ENCODE measurements around the gene OCIAD2. TPM values are rescaled to one million over a fixed set of nuclear protein-coding genes. Genes with fewer than 3 reads are reported as not detected.

OCIAD2 gene
- total RNA-seq, 2 donors from 2014 or later: 65.7 to 73.9 TPM

DNA sequence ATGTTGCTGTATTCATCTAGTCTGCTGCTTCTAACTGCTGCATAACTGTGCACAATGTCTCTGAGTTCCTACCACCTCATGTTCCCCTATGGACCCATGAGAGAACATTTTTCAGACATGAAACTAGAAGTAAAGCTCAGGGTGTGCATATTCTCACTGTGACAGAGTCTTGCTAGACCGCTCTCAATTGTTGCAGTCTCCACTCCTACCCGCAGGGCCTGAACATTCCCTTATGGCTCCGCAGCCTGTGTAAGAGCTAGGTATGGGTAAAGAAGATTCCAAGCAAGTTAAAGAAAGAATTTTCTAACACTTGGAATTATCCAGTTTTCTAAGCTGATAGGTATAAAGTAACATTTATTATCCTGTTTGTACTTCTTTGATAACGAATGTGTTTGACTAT is 5.4 kb downstream of the OCIAD2 start:
- Histone ChIP-seq H3K4me1 (ENCODE audit: control insufficient read depth, insufficient read depth, low read length) (no peaks in the 10 kb centered on the region), H3K27ac (ENCODE audit: low read depth, low read length) (no peak overlapping the region), H3K9me3 (ENCODE audit: control insufficient read depth, low read length) (no peaks in the 10 kb centered on the region), H3K36me3 (ENCODE audit: control insufficient read depth, insufficient read depth, low read length) (peaks cover 23% of the 10 kb centered on the region), H3K4me3 (ENCODE audit: low read length) (no peak overlapping the region), H3K27me3 (ENCODE audit: control insufficient read depth, insufficient read depth, low read length, poor library complexity, severe bottlenecking) (peaks cover 5% of the 10 kb centered on the region), H3K9ac (ENCODE audit: extremely low read depth, low read length, poor library complexity, severe bottlenecking) (no peak overlapping the region)
- H3K4me3 Mint-ChIP-seq: no peak overlapping the region
- no peak overlapping the region for H3K27ac Mint-ChIP-seq
- H3K9me3 Mint-ChIP-seq: no peaks in the 10 kb centered on the region
- peaks cover 13% of the 10 kb centered on the region for H3K4me1 Mint-ChIP-seq
- no peak for DNase-seq
- H3K27me3 Mint-ChIP-seq (ENCODE audit: insufficient read depth): peaks cover 9% of the 10 kb centered on the region
- TF ChIP-seq, protein P1, sequence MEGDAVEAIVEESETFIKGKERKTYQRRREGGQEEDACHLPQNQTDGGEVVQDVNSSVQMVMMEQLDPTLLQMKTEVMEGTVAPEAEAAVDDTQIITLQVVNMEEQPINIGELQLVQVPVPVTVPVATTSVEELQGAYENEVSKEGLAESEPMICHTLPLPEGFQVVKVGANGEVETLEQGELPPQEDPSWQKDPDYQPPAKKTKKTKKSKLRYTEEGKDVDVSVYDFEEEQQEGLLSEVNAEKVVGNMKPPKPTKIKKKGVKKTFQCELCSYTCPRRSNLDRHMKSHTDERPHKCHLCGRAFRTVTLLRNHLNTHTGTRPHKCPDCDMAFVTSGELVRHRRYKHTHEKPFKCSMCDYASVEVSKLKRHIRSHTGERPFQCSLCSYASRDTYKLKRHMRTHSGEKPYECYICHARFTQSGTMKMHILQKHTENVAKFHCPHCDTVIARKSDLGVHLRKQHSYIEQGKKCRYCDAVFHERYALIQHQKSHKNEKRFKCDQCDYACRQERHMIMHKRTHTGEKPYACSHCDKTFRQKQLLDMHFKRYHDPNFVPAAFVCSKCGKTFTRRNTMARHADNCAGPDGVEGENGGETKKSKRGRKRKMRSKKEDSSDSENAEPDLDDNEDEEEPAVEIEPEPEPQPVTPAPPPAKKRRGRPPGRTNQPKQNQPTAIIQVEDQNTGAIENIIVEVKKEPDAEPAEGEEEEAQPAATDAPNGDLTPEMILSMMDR (conservative IDR thresholded peaks at IDR 0.05): no peak
- WGBS, 2 experiments (ENCODE audit: insufficient coverage in 1 of 2, insufficient read length in 1 of 2): 95% methylated on average over 3 of the region's 4 CpGs; no CpG with 5 or more reads in 1 of the 2 experiments
- H3K36me3 Mint-ChIP-seq (ENCODE audit: low read depth): peaks cover 47% of the 10 kb centered on the region

DNA sequence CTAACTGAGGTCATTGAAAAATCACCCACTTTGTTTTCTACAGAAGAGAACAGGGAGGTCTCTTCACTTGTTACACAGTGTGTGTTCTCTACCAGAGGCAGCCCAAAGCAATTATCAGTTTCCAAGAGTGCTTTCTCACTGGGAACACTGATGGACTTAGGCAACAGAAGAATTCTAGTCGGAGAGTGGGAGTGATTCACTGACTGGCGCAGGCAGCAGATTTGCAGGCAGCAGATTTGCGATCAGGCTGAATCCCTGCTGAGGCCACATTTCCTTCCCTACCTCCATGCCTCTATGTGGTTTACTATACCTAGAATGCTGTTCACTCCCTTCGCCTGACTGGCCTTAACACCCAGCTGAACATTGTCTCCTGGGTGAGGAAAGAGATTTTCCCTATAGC is 6.6 kb downstream of the OCIAD2 start:
- H3K9ac ChIP-seq (ENCODE audit: extremely low read depth, low read length, poor library complexity, severe bottlenecking): no peak overlapping the region
- H3K4me1 ChIP-seq (ENCODE audit: control insufficient read depth, insufficient read depth, low read length): no peaks in the 10 kb centered on the region
- no peaks in the 10 kb centered on the region for H3K9me3 Mint-ChIP-seq
- no peak overlapping the region for H3K27ac ChIP-seq (ENCODE audit: low read depth, low read length)
- H3K36me3 Mint-ChIP-seq (ENCODE audit: low read depth): peaks cover 57% of the 10 kb centered on the region
- peaks cover 1% of the 10 kb centered on the region for H3K27me3 Mint-ChIP-seq (ENCODE audit: insufficient read depth)
- 94 to 95% methylated on average over 3 to 4 of the region's 4 CpGs for WGBS, 2 experiments (ENCODE audit: insufficient coverage in 1 of 2, insufficient read length in 1 of 2)
- H3K27me3 ChIP-seq (ENCODE audit: control insufficient read depth, insufficient read depth, low read length, poor library complexity, severe bottlenecking): no peaks in the 10 kb centered on the region
- no peak overlapping the region for H3K27ac Mint-ChIP-seq
- no peak for DNase-seq
- TF ChIP-seq, protein P1 (conservative IDR thresholded peaks at IDR 0.05): no peak
- no peaks in the 10 kb centered on the region for H3K9me3 ChIP-seq (ENCODE audit: control insufficient read depth, low read length)
- peaks cover 3% of the 10 kb centered on the region for H3K4me1 Mint-ChIP-seq
- no peak overlapping the region for H3K4me3 ChIP-seq (ENCODE audit: low read length)
- no peak overlapping the region for H3K4me3 Mint-ChIP-seq
- peaks cover 23% of the 10 kb centered on the region for H3K36me3 ChIP-seq (ENCODE audit: control insufficient read depth, insufficient read depth, low read length)

DNA sequence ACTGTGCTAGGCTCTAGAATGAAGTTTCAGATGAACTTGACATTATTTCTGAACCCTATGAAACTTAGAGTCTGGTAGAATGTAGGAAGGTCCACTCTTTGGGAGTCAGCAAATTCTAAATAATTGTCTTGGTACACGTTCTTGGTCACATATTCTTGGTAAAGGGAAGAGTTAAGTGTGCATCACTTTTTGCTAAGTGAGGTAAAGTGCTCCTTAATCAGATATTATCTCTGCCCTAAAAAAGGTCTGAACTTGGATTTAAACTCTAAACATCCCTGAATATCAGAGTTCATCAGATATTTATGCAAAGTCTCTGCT is 7.2 kb downstream of the OCIAD2 start:
- no peak for DNase-seq
- Histone ChIP-seq H3K27ac (ENCODE audit: low read depth, low read length) (no peak overlapping the region), H3K9ac (ENCODE audit: extremely low read depth, low read length, poor library complexity, severe bottlenecking) (no peak overlapping the region), H3K4me1 (ENCODE audit: control insufficient read depth, insufficient read depth, low read length) (no peaks in the 10 kb centered on the region), H3K9me3 (ENCODE audit: control insufficient read depth, low read length) (no peaks in the 10 kb centered on the region), H3K36me3 (ENCODE audit: control insufficient read depth, insufficient read depth, low read length) (peaks cover 23% of the 10 kb centered on the region), H3K4me3 (ENCODE audit: low read length) (no peak overlapping the region), H3K27me3 (ENCODE audit: control insufficient read depth, insufficient read depth, low read length, poor library complexity, severe bottlenecking) (no peaks in the 10 kb centered on the region)
- Mint-ChIP-seq H3K9me3 (no peaks in the 10 kb centered on the region), H3K27me3 (ENCODE audit: insufficient read depth) (no peaks in the 10 kb centered on the region), H3K4me3 (no peak overlapping the region), H3K27ac (no peak overlapping the region), H3K36me3 (ENCODE audit: low read depth) (peaks cover 60% of the 10 kb centered on the region), H3K4me1 (no peaks in the 10 kb centered on the region)
- 94% methylated on average over 1 of the region's 1 CpG; no CpG with 5 or more reads in 1 of the 2 experiments for WGBS, 2 experiments (ENCODE audit: insufficient coverage in 1 of 2, insufficient read length in 1 of 2)
- TF ChIP-seq, protein P1 (conservative IDR thresholded peaks at IDR 0.05): no peak

Measured in endodermal cell (in vitro differentiated cells).